IgD-negative memory B cell (primary cell): ENCODE results near the gene HTR2C. TPM values are rescaled to one million over a fixed set of nuclear protein-coding genes. Genes with fewer than 3 reads are reported as not detected.
"Not testable (repeated sequence)": the region's sequence is repeated elsewhere in the genome, so short reads cannot be mapped to it uniquely, and the experiment has no call there.

Experiments used
- H3K27ac Mint-ChIP-seq, 3 donors: one replicate each; pipeline ENCODE4 v1.8.0; 2020 to 2022; ENCODE audit warnings: mild to moderate bottlenecking in 3 of 3, mixed read lengths in 3 of 3, moderate library complexity in 1 of 3
- H3K27me3 Mint-ChIP-seq: one replicate; pipeline ENCODE4 v1.8.0; 2021; ENCODE audit warnings: mixed read lengths
- H3K36me3 Mint-ChIP-seq: one replicate; pipeline ENCODE4 v1.8.0; 2020; ENCODE audit warnings: mild to moderate bottlenecking, mixed read lengths
- H3K4me1 Mint-ChIP-seq, 3 donors: one replicate each; pipeline ENCODE4 v1.8.0; 2020 to 2022; ENCODE audit warnings: mixed read lengths in 3 of 3, mild to moderate bottlenecking in 1 of 3
- H3K4me3 Mint-ChIP-seq, 4 donors: one replicate each; pipeline ENCODE4 v1.8.0; 2020 to 2022; ENCODE audit warnings: mild to moderate bottlenecking in 4 of 4, mixed read lengths in 4 of 4, moderate library complexity in 3 of 4
- H3K9me3 Mint-ChIP-seq, 3 donors: one replicate each; pipeline ENCODE4 v1.8.0; 2020 to 2021; ENCODE audit warnings: mixed read lengths in 3 of 3, mild to moderate bottlenecking in 1 of 3
- polyA plus RNA-seq: library from polyadenylated mRNA; unstranded; fragments of 300-500 nt; fragmentation: Illumina TruSeq; gene quantifications from one replicate; pipeline ENCODE4 v1.2.3, GENCODE V29; 2021

HTR2C gene
- polyA plus RNA-seq, 1 donor from 2014 or later, result not detected

DNA sequence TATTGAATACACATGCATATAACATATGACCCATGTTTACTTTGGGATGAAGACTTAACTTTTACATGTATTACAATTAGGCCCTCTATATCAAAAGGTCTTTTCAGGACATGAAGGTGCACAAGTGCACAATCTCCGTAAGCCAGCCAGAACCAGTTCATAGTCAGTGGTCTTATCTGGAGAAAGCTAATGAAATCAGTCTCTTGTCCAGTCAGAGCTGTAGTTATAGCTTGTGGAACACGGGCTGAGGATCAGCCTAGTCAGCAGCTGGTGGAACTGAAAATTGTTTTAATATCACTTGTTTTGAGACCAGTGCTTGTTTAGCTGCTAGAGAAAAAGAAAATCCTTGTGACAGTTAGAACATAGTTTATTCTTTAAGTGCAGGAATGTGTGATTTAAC lies 235.6 kb downstream of the HTR2C start:
- H3K4me1 Mint-ChIP-seq, result no peaks in the 10 kb centered on the region
- H3K36me3 Mint-ChIP-seq, result no peaks in the 10 kb centered on the region
- no peak overlapping the region for H3K4me3 Mint-ChIP-seq
- no peaks in the 10 kb centered on the region for H3K27me3 Mint-ChIP-seq
- no peak overlapping the region for H3K27ac Mint-ChIP-seq
- H3K9me3 Mint-ChIP-seq, result no peaks in the 10 kb centered on the region

DNA sequence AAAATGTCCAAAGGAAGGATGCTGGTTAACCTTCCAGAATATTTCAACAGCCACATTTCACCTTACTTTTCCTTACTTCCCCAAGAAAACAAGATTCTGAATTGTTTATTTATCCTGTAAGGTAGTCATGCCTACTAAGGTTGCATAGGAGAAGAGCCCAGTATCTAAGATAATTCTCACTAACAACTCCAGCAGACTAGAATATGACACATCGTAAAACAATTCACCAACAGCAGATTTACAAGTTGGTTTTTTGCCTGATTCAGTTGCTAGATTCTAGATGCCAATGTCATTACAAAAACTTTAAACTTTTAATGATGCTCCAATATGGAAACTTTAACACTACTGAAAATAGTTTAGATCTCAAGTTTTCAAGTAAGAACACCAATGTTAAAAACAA lies 257.2 kb downstream of the HTR2C start:
- Mint-ChIP-seq H3K4me3 (no peak overlapping the region), H3K36me3 (no peaks in the 10 kb centered on the region), H3K9me3 (peaks cover 0 to 2% (median 0%) of the 10 kb centered on the region in 3 donors), H3K4me1 (no peaks in the 10 kb centered on the region), H3K27ac (no peak overlapping the region), H3K27me3 (no peaks in the 10 kb centered on the region)

DNA sequence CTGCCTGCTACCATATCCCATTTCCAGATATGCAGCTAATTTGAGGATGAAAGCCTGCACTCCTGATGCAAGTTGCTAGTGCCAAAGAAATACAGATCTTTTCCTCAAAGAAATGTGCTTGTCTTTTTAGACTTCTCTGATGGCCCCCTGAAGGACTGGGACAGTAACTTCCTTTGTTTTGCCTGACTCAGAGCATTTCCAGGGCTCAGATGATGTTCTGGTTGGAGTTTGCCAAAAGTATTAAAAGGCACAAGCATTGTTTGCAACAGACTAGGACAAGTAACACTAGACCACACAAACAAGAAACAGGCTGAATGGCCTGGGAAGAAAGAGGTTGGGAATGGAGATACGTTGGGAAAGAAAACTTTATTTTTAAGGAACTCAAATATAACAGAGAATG lies 258.3 kb downstream of the HTR2C start:
- no peak overlapping the region for H3K27ac Mint-ChIP-seq
- H3K27me3 Mint-ChIP-seq, result no peaks in the 10 kb centered on the region
- peaks cover 0 to 2% (median 0%) of the 10 kb centered on the region in 3 donors for H3K9me3 Mint-ChIP-seq
- H3K4me3 Mint-ChIP-seq, result no peak overlapping the region
- no peaks in the 10 kb centered on the region for H3K36me3 Mint-ChIP-seq
- no peaks in the 10 kb centered on the region for H3K4me1 Mint-ChIP-seq

DNA sequence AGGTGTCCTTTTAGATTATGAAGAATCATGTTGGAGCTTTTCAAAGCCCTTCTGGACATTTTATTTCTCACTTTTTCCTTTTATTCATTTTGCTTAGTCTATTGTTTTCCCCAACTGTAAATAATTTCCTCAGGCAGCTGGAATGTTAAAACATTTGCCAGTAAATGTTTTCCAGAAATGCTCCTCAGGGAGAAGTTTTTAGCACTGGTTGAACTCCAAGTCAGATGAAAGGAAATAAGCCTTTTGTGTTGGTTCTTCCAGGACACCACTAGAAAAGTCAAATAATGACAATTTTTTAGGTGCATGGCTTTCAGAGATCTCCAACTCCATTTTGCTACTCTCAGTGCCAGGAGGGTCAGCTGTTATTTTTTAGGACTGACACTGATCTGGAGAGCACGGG lies 305.6 kb downstream of the HTR2C start:
- H3K4me3 Mint-ChIP-seq, result no peak overlapping the region
- H3K9me3 Mint-ChIP-seq, result peaks cover 0 to 7% (median 6%) of the 10 kb centered on the region in 3 donors
- H3K27ac Mint-ChIP-seq, result no peak overlapping the region
- H3K4me1 Mint-ChIP-seq, result no peaks in the 10 kb centered on the region
- H3K27me3 Mint-ChIP-seq, result no peaks in the 10 kb centered on the region
- no peaks in the 10 kb centered on the region for H3K36me3 Mint-ChIP-seq

DNA sequence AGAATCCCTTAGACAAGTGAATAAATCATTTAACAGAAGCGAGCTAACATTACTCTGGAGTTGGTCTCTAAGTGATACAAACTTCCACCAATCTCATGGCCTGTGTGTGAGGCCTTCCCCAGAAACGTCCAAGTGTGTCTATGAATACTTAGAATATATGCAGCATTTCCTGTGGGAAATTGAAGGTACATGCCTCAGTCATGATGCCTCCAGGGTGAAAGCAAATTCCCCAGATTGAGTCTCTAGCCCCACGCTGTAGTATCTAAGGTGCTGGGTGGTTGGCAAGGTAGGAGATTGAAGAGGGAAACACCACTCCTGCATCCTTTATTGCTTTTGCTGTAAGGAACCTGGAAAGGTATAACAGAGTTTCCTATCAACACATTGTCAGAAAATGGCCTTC lies 319.7 kb downstream of the HTR2C start:
- Mint-ChIP-seq H3K27me3 (no peaks in the 10 kb centered on the region), H3K9me3 (peaks cover 0 to 3% (median 0%) of the 10 kb centered on the region in 3 donors)

DNA sequence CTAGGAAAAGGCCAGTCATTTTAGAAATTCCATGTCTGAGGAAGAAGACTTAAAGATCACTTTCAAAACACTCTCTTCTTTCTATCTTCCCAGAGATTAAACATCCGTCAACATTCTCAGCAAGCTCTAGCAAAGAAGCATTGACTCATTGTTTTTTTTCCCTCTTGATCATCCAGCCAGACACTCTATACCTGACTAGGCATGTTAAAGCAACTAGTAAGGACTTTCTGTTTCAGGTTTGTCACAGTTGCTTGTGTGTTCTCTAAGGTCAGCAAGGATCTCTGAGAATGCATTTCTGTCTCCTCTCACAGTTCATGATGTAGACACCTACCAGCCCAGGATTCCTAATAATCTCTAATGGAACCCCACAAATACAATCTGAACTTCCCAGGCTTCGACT lies 321.4 kb downstream of the HTR2C start:
- Mint-ChIP-seq H3K9me3 (peaks cover 0 to 3% (median 0%) of the 10 kb centered on the region in 3 donors), H3K36me3 (no peaks in the 10 kb centered on the region), H3K4me3 (no peak overlapping the region), H3K4me1 (peaks cover 0 to 2% (median 0%) of the 10 kb centered on the region in 3 donors), H3K27ac (no peak overlapping the region), H3K27me3 (no peaks in the 10 kb centered on the region)

More for the DNA sequence above, 319.7 kb downstream of the HTR2C start:
- Mint-ChIP-seq H3K4me1 (peaks cover 0 to 2% (median 0%) of the 10 kb centered on the region in 3 donors), H3K4me3 (no peak overlapping the region), H3K27ac (no peak overlapping the region), H3K36me3 (no peaks in the 10 kb centered on the region)

DNA sequence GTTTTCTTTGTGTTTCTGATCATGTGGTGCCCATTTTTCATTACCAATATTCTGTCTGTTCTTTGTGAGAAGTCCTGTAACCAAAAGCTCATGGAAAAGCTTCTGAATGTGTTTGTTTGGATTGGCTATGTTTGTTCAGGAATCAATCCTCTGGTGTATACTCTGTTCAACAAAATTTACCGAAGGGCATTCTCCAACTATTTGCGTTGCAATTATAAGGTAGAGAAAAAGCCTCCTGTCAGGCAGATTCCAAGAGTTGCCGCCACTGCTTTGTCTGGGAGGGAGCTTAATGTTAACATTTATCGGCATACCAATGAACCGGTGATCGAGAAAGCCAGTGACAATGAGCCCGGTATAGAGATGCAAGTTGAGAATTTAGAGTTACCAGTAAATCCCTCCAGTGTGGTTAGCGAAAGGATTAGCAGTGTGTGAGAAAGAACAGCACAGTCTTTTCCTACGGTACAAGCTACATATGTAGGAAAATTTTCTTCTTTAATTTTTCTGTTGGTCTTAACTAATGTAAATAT lies 323.2 kb downstream of the HTR2C start:
- H3K36me3 Mint-ChIP-seq, result no peaks in the 10 kb centered on the region
- peaks cover 0 to 3% (median 0%) of the 10 kb centered on the region in 3 donors for H3K9me3 Mint-ChIP-seq
- H3K4me3 Mint-ChIP-seq, result no peak overlapping the region
- H3K27ac Mint-ChIP-seq, result no peak overlapping the region
- peaks cover 0 to 2% (median 0%) of the 10 kb centered on the region in 3 donors for H3K4me1 Mint-ChIP-seq
- H3K27me3 Mint-ChIP-seq, result no peaks in the 10 kb centered on the region

DNA sequence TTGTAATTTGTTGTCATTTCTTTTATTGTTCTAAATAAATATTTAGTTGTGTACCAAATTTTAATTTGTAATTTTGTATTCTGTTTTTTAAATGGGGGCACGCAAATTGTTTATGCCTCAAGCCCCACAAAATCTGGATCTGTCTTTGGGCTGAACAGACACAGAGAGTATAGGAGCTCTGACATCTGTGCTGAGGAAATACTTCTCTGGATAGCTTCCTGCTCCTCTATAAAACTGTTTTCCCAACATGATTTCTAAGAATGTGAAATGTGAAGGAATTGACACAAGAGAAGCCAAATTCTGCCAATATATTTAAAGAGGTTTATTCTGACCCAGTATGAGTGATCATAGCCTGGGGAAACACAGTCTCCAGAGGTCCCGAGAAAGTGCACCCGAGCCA lies 340.5 kb downstream of the HTR2C start:
- Mint-ChIP-seq H3K36me3 (no peaks in the 10 kb centered on the region), H3K4me1 (no peaks in the 10 kb centered on the region), H3K27ac (no peak overlapping the region), H3K4me3 (no peak overlapping the region), H3K27me3 (no peaks in the 10 kb centered on the region), H3K9me3 (no peaks in the 10 kb centered on the region)

DNA sequence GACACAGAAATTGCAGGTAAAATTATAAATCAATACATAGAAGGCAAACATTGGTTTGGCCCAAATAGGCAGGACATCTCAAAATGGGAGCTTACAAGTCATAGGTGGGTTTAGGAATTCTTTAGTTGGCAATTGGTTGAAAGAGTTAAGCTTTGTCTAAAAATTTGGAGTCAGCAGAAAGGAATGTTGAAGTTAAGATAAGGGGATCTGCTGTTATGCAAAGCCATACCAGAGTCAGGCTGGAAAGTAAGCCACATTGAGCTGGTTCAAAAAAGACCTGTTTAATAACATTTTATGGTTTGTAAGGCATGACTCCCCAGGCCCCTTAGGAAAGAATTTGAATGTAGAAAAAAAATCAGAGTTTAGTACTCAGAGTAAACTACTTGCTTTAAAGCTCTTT lies 341.0 kb downstream of the HTR2C start:
- H3K36me3 Mint-ChIP-seq, result no peaks in the 10 kb centered on the region

DNA sequence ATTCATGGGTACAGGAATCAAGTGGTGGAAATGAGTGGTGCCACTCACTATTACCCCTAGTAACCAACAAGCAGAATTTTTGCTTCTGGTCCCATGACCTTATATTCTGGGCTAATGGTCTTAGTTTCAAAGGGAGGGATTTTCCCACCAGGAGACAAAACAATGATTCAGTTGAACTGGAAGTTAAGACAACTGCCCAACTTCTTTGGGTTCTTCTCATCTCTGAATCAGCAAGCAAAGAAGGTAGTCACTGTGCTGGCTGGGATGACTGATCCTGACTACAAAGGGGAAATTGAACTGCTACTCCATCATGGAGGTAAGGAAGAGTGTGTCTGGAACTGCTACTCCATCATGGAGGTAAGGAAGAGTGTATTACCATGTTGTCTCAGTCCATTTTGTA lies 346.3 kb downstream of the HTR2C start:
- Mint-ChIP-seq H3K36me3 (no peaks in the 10 kb centered on the region), H3K9me3 (peaks cover 0 to 23% (median 6%) of the 10 kb centered on the region in 3 donors), H3K27ac (no peak overlapping the region), H3K4me3 (no peak overlapping the region), H3K27me3 (no peaks in the 10 kb centered on the region), H3K4me1 (no peaks in the 10 kb centered on the region)

More for the DNA sequence above, 341.0 kb downstream of the HTR2C start:
- Mint-ChIP-seq H3K4me1 (no peaks in the 10 kb centered on the region), H3K9me3 (no peaks in the 10 kb centered on the region), H3K27me3 (no peaks in the 10 kb centered on the region), H3K27ac (no peak overlapping the region), H3K4me3 (no peak overlapping the region)

DNA sequence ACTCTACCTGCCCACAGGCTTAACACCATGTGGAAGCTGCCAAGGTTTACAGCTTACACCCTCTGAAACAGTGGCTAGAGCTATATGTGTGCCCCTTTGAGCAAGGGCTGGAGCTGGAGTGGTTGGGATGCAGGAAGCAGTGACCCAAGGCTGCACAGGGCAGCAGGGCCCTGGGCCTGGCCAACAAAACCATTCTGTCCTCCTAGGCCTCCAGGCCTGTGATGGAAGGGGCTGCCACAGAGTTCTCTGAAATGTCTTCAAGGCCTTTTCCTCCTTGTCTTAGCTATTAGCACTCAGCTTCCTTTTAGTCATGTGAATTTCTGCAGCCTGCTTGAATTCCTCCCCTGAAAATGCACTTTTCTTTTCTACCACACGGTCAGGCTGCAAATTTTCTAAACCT lies 348.7 kb downstream of the HTR2C start:
- Mint-ChIP-seq H3K36me3 (no peaks in the 10 kb centered on the region), H3K9me3 (peaks cover 0 to 23% (median 6%) of the 10 kb centered on the region in 3 donors), H3K4me3 (no peak overlapping the region), H3K27ac (no peak overlapping the region), H3K4me1 (no peaks in the 10 kb centered on the region), H3K27me3 (no peaks in the 10 kb centered on the region)

DNA sequence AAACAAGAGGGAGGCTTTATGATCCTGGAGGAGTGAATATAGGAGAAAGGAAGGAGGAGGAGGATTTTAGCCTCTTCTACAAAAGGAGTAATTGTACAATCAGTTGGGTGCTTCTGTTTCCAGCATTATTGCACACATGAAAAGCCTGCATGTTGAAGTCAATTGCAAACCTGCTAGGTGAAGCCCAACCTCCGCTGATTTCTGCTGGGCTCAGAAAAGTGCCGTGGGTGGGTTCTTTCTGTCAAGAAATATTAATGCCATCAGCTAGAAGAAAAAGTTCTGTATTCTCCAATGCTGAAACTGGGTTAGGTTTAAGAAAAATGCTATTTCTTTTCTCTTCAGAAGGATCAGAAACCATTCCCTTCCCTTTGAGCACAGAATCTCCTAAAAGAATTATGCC lies 349.4 kb downstream of the HTR2C start:
- not testable (repeated sequence) for H3K4me3 Mint-ChIP-seq, H3K27me3 Mint-ChIP-seq, H3K4me1 Mint-ChIP-seq, H3K36me3 Mint-ChIP-seq
- peaks cover 0 to 23% (median 6%) of the 10 kb centered on the region in 3 donors for H3K9me3 Mint-ChIP-seq
- peak overlapping the region in 1 of 3 donors; percentile 45 for H3K27ac Mint-ChIP-seq

DNA sequence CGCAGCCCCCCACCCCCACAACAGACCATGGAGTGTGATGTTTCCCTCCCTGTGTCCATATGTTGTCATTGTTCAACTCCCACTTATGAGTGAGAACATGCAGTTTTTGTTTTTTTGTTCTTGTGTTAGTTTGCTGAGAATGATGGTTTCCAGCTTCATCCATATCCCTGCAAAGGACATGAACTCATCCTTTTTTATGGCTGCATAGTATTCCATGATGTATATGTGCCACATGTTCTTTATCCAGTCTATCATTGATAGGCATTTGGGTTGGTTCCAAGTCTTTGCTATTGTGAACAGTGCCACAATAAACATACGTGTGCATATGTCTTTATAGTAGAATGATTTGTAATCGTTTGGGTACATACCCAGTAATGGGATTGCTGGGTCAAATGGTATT lies 353.2 kb downstream of the HTR2C start:
- not testable (repeated sequence) for H3K27me3 Mint-ChIP-seq, H3K36me3 Mint-ChIP-seq, H3K4me1 Mint-ChIP-seq, H3K4me3 Mint-ChIP-seq, H3K27ac Mint-ChIP-seq
- H3K9me3 Mint-ChIP-seq, result peaks cover 0 to 11% (median 2%) of the 10 kb centered on the region in 3 donors

DNA sequence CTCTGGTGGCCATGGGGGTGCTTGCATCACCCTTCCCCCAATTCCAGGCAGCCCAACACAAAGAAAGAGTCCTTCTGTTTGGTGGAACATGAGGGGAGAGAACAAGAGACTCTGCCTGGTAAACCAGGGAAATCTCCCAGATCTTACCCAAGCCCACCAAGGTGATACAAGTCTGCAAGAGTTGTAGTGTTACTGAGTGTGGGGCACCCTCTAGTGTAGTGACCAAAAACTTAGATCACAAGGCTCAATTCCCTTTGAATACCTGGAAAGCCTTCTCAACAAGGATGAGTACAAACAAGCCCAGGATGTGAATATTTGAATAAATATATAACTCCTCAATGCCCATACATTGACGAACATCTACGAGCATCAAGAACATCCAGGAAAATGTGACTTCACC lies 368.8 kb downstream of the HTR2C start:
- Mint-ChIP-seq H3K27me3 (peaks cover 2% of the 10 kb centered on the region), H3K27ac (no peak overlapping the region), H3K9me3 (peaks cover 0 to 3% (median 0%) of the 10 kb centered on the region in 3 donors), H3K36me3 (no peaks in the 10 kb centered on the region), H3K4me1 (no peaks in the 10 kb centered on the region), H3K4me3 (peak overlapping the region in 1 of 4 donors; percentile 10)
